ENCODE results near the gene RASAL3. TPM values are rescaled to one million over a fixed set of nuclear protein-coding genes. Genes with fewer than 3 reads are reported as not detected.

RASAL3 gene
- total and polyA plus RNA-seq, 4 donors: 0.76 to 1.5 (median 1.1) TPM

DNA sequence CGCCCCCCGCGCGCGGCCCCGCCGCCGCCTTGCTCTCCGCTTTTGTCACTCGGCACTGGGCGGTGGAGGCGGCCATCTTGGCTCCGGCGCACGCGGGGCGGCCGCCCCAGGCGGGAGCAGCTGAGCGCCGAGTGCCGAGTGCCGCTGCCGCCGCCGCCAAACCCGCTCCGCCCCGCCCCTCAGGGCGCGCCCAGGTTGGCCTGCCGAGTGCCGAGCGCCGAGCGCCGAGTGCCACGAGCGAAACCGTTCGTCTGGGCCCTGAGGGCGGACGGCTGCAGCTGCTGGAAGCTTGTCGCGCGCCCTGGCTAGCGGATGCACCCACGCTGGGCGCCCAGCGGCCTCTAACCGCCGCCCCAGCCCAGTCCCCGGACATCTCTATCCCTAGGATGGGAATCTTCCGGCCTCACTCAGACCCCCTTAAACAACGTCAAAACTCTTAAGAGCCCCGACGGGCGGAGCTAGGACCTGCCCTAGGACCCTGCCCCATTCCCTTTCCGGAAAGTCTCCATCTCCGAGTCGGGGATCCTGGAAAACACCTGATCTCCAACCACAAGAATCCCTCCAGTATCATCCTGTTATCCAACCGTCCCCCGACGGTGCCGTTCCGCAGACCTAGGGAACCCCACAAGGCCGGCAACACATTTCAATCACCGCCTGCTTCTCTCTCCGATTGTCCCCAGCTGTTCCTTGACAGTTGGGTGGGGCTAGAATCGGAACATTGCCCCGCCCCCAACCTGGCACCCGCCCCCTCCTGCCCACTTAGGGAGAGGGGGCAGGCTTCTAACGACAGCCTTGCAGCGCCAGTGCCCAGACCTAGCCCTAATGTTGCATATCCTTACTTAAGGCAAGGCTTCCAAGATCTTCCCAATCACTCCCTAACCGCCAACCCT, 31.5 kb downstream of the RASAL3 start:
- TF ChIP-seq, protein P1, sequence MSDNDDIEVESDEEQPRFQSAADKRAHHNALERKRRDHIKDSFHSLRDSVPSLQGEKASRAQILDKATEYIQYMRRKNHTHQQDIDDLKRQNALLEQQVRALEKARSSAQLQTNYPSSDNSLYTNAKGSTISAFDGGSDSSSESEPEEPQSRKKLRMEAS (IDR thresholded peaks at IDR 0.05): no peak
- no peak for TF ChIP-seq JUND (IDR thresholded peaks at IDR 0.05)
- TF ChIP-seq, protein P2, sequence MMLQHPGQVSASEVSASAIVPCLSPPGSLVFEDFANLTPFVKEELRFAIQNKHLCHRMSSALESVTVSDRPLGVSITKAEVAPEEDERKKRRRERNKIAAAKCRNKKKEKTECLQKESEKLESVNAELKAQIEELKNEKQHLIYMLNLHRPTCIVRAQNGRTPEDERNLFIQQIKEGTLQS (IDR thresholded peaks at IDR 0.05): no peak
- no peak for TF ChIP-seq FOXA1 (IDR thresholded peaks at IDR 0.05)
- TF ChIP-seq YY1 (IDR thresholded peaks at IDR 0.05): peak; percentile 76
- TF ChIP-seq RXRA (IDR thresholded peaks at IDR 0.05): no peak
- peak; percentile 23 for TF ChIP-seq SP1 (IDR thresholded peaks at IDR 0.05)
- TF ChIP-seq HNF4A (conservative IDR thresholded peaks at IDR 0.05): no peak
- TF ChIP-seq, protein P3, sequence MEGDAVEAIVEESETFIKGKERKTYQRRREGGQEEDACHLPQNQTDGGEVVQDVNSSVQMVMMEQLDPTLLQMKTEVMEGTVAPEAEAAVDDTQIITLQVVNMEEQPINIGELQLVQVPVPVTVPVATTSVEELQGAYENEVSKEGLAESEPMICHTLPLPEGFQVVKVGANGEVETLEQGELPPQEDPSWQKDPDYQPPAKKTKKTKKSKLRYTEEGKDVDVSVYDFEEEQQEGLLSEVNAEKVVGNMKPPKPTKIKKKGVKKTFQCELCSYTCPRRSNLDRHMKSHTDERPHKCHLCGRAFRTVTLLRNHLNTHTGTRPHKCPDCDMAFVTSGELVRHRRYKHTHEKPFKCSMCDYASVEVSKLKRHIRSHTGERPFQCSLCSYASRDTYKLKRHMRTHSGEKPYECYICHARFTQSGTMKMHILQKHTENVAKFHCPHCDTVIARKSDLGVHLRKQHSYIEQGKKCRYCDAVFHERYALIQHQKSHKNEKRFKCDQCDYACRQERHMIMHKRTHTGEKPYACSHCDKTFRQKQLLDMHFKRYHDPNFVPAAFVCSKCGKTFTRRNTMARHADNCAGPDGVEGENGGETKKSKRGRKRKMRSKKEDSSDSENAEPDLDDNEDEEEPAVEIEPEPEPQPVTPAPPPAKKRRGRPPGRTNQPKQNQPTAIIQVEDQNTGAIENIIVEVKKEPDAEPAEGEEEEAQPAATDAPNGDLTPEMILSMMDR (IDR thresholded peaks at IDR 0.05; ENCODE audit: low read depth, low read length, missing input control): no peak
- TF ChIP-seq, protein P4, sequence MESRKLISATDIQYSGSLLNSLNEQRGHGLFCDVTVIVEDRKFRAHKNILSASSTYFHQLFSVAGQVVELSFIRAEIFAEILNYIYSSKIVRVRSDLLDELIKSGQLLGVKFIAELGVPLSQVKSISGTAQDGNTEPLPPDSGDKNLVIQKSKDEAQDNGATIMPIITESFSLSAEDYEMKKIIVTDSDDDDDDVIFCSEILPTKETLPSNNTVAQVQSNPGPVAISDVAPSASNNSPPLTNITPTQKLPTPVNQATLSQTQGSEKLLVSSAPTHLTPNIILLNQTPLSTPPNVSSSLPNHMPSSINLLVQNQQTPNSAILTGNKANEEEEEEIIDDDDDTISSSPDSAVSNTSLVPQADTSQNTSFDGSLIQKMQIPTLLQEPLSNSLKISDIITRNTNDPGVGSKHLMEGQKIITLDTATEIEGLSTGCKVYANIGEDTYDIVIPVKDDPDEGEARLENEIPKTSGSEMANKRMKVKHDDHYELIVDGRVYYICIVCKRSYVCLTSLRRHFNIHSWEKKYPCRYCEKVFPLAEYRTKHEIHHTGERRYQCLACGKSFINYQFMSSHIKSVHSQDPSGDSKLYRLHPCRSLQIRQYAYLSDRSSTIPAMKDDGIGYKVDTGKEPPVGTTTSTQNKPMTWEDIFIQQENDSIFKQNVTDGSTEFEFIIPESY (IDR thresholded peaks at IDR 0.05): no peak
- TF ChIP-seq TAF1 (conservative IDR thresholded peaks at IDR 0.05): no peak
- peak in 1 of 2 donors; percentile 36 for TF ChIP-seq RAD21 (IDR thresholded peaks at IDR 0.05)
- no peak for TF ChIP-seq GABPA (IDR thresholded peaks at IDR 0.05 in 1 of 2, conservative IDR thresholded peaks at IDR 0.05 in 1 of 2)
- TF ChIP-seq EGR1 (IDR thresholded peaks at IDR 0.05; ENCODE audit: low read depth in 2 of 2): no peak
- no peak for TF ChIP-seq HNF4G (IDR thresholded peaks at IDR 0.05)
- TF ChIP-seq, protein P5, sequence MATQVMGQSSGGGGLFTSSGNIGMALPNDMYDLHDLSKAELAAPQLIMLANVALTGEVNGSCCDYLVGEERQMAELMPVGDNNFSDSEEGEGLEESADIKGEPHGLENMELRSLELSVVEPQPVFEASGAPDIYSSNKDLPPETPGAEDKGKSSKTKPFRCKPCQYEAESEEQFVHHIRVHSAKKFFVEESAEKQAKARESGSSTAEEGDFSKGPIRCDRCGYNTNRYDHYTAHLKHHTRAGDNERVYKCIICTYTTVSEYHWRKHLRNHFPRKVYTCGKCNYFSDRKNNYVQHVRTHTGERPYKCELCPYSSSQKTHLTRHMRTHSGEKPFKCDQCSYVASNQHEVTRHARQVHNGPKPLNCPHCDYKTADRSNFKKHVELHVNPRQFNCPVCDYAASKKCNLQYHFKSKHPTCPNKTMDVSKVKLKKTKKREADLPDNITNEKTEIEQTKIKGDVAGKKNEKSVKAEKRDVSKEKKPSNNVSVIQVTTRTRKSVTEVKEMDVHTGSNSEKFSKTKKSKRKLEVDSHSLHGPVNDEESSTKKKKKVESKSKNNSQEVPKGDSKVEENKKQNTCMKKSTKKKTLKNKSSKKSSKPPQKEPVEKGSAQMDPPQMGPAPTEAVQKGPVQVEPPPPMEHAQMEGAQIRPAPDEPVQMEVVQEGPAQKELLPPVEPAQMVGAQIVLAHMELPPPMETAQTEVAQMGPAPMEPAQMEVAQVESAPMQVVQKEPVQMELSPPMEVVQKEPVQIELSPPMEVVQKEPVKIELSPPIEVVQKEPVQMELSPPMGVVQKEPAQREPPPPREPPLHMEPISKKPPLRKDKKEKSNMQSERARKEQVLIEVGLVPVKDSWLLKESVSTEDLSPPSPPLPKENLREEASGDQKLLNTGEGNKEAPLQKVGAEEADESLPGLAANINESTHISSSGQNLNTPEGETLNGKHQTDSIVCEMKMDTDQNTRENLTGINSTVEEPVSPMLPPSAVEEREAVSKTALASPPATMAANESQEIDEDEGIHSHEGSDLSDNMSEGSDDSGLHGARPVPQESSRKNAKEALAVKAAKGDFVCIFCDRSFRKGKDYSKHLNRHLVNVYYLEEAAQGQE (IDR thresholded peaks at IDR 0.05): no peak
- TF ChIP-seq NR2F2 (IDR thresholded peaks at IDR 0.05): no peak
- no peak for TF ChIP-seq FOXA2 (IDR thresholded peaks at IDR 0.05)
- H3K27ac ChIP-seq (ENCODE audit: low read depth in 1 of 2, low read length in 2 of 2): peak overlapping the region; percentile 83 to 89

More for the DNA sequence above, 31.5 kb downstream of the RASAL3 start:
- peak; percentile 92 for DNase-seq (ENCODE audit: low spot score)
- Histone ChIP-seq H3K9me3 (ENCODE audit: control insufficient read depth in 4 of 4, low read length in 3 of 4) (no peaks in the 10 kb centered on the region), H3K4me1 (ENCODE audit: control insufficient read depth in 4 of 4, insufficient read depth in 4 of 4, low read length in 3 of 4) (peaks cover 12 to 49% (median 33%) of the 10 kb centered on the region in 4 donors), H3K9ac (ENCODE audit: low read depth in 1 of 2, low read length in 2 of 2) (peak overlapping the region; percentile 83 to 86), H3K27me3 (ENCODE audit: control insufficient read depth in 4 of 4, insufficient read depth in 4 of 4, low read length in 3 of 4) (no peaks in the 10 kb centered on the region), H3K36me3 (ENCODE audit: control insufficient read depth in 4 of 4, insufficient read depth in 3 of 4, low read depth in 1 of 4, low read length in 3 of 4) (peaks cover 0 to 3% (median 0%) of the 10 kb centered on the region in 4 donors), H3K4me3 (ENCODE audit: low read depth in 1 of 3, low read length in 3 of 3) (peak overlapping the region; percentile 76 to 95 (median 92))
- 2% methylated on average over 75 of the region's 75 CpGs for WGBS
